ELF-1 (cell line): ENCODE results near the gene SMCO1.
A peak's percentile ranks its signal among the peaks of the same experiment; 100 is the strongest.
"Not testable (repeated sequence)": the region's sequence is repeated elsewhere in the genome, so short reads cannot be mapped to it uniquely, and the experiment has no call there.

ENCODE experiments used
- DNase-seq: peaks from one replicate; pipeline ENCODE4 v3.0.0-alpha.2; 2016; ENCODE audit warnings: low read depth, low spot score

Gene SMCO1

DNA sequence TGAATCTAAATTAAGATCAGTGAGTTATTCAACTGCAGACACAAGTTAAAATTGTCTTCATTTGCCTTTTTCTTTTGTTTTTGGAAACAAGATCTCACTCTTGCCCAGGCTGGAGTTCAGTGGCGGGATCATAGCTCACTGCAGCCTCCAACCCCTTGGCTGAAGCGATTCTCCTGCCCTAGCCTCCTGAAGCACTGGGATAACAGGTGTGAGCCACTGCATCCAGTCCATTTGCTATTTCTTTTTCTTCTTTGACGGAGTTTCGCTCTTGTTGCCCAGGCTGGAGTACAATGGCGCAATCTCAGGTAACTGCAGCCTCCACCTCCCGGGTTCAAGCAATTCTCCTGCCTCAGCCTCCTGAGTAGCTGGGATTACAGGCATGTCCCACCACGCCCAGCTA, 21.9 kb downstream of the SMCO1 start:
- DNase-seq: no peak

DNA sequence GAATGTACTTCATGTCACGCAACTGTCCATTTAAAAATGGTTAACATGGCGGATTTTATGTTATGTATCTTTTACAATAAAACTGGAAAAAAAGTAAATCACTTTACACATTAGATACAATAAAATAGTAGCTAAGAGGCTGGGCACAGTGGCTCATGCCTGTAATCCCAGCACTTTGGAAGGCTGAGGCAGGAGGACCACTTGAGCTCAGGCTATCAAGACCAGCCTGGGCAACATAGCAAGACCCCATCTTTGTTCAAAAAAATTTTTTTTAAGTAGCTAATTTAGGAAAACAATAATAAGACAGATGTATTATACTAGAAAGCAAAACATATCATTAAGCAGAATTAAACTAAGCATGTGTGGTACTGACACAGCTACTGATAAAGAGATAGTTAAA, 23.1 kb downstream of the SMCO1 start:
- DNase-seq: no peak

DNA sequence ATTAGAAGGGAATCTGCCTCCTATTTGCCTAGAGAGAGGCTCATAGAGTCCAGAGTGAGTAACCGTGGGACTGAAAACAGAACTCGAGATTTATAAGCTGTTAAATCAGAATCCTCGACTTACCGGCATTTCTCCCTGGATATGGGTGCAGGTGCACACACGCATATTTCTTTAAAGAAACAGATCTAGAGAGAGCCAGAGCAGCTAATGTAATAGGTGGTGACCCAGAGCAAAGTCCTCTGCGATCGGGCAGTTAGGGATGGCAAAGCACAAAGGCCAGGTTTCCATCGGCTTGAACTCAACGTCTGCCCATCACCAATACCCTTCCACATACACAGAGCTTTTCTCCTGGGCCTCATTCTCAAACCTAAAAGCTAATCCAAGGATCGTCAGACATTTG, 25.4 kb downstream of the SMCO1 start:
- no peak for DNase-seq

DNA sequence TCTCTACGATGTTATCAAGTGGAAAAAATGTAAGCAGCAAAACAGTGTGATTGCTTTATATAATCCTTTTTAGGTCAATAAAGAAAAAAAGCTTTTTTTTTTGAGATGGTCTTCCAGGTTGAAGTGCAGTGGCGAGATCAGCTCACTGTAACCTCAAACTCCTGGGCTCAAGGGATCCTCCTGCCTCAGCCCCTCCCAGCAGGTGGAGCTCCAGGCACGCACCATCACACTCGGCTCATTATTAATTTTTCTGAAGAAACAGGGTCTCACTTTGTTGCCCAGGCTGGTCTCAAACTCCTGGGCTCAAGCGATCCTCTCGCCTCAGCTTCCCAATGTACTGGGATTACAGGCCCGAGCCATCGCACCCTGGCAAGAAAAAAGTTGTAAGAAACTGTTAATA, 28.9 kb downstream of the SMCO1 start:
- peak; percentile 20 for DNase-seq

DNA sequence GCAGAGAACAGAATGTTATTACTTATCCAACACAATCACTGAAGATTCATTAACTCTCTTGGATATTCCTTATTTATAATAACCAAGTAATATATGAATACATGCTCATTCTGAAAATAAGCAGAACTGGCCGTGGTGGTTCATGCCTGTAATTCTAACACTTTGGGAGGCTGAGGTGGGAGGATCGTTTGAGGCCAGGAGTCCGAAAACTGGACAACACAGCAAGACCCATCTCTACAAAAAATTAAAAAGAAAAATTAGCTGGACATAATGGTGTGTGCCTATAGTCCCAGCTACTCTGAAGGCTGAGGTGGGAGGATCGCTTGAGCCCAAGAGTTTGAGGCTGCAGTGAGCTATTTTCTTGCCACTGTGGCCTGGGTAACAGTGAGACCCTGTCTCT, 37.5 kb downstream of the SMCO1 start:
- DNase-seq: no peak

DNA sequence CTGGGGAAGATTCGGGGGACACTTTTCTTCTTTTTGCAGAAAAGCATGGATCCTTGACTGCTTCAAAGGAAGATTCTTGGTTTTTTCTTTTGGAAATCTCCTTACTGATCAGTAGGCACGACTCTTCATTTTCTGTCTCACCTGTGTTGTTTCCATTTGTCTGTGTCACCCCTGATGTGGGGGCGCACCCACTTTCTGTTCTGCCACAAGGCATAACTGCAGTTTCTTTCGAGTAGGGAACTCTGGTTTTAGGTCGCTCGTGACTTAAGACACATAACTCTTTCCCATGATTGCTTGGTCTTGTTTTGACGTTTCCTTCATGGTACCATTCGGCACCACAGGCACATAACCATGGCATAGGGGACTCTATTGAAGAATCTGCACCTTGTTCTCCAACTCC, 42.9 kb downstream of the SMCO1 start:
- DNase-seq: no peak

DNA sequence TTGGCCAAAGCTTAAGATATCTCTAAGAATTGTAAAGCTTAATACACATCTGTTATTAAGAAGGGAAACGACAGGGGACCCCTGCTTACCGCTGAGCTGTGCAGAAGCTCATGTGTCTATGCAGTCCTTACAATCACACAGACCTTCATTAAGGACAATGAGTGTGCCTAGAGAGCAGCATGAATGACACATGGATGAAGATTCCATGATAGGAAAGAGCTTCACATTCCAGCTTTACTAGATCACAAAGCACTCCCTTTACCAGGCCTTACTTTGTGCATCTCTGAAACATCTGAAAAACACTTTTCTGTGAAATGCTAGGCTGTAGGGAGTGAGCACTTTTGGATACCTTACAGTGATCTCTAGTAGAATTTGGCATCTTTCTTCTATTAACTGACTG, 43.6 kb downstream of the SMCO1 start:
- no peak for DNase-seq

DNA sequence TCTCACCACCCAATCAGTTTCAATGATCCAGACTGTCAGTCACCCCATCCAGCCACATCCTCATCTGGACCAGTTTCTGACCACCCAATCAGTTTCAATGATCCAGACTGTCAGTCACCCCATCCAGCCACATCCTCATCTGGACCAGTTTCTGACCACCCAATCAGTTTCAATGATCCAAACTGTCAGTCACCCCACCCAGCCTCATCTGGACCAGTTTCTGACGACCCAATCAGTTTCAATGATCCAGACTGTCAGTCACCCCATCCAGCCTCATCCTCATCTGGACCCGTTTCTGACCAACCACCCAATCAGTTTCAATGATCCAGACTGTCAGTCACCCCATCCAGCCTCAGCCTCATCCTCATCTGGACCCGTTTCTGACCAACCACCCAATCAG, 45.0 kb downstream of the SMCO1 start:
- not testable (repeated sequence) for DNase-seq

DNA sequence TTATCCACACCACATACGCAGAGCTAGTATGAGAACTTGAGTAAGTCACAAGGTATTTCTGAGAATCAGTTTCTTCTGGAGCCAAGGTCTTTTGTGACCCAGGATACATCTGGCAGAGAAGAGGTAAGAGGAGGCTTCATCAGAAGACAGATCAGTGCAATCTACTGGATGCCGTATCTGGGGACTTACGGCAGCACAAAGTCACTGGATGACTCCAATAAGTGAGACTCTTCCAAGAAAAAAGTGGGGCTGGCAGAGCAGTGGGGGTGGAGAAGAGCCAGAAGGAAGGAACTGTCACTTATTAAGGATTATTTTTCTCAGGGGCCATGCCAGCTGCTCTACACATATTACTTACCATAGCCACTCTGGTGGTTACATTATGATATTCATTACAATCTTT, 51.3 kb downstream of the SMCO1 start:
- no peak for DNase-seq

DNA sequence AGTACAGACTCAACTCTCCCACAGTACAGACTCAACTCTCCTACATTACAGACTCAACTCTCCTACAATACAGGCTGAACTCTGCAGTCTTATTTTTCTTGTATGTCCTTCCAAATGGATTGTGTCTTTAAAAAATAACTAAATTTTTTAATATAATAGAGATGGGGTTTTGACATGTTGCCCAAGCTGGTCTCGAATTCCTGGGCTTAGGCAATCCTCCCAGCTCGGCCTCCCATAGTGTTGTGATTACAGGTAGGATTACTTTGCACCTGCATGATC, 51.7 kb downstream of the SMCO1 start:
- DNase-seq: no peak

DNA sequence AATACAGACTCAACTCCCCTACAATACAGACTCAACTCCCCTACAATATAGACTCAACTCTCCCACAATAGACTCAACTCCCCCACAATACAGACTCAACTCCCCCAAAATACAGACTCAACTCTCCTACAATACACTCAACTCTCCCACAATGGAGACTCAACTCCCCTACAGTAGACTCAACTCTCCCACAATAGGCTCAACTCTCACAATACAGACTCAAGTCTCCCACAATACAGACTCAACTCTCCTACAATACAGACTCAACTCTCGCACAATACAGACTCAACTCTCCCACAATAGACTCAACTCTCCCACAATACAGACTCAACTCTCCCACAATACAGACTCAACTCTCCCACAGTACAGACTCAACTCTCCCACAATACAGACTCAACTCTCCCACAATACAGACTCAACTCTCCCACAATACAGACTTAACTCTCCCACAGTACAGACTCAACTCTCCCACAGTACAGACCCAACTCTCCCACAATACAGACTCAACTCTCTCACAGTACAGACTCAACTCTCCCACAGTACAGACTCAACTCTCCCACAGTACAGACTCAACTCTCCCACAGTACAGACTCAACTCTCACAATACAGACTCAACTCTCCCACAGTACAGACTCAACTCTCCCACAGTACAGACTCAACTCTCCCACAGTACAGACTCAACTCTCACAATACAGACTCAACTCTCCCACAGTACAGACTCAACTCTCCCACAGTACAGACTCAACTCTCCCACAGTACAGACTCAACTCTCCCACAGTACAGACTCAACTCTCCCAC, 52.3 kb downstream of the SMCO1 start:
- DNase-seq: not testable (repeated sequence)

DNA sequence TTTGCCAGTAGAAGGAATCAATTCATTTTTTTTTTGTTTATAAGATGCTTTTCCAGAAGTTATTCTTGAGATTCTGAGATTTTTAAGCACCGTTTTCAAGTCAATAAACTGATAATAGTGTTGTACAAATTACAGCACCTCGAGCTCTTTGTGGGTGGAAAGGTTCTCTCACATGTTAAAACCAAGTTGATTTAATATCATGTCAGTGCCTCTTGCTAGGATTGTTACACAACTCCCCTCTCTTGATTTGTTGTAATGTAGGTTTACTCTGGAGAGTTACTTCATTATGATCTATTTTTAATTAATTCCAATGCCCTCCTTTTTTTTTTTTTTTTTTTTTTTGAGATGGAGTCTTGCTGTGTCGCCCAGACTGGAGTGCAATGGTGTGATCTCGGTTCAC, 57.1 kb downstream of the SMCO1 start:
- no peak for DNase-seq

DNA sequence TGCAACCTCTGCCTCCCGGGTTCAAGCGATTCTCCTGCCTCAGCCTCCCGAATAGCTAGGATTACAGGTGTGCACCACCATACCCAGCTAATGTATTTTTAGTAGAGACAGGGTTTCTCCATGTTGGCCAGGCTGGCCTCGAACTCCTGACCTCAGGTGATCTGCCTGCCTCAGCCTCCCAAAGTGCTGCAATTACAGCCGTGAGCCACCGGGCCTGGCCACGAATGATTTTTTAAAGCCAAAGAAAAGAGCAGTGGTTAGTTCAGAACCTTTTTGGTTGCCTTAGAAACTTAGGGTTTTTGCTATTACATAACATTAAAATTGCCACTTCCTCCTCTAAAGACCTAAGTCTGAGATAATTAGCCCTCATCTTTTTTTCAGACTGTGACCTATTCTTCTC, 57.7 kb downstream of the SMCO1 start:
- DNase-seq: not testable (repeated sequence)
